GM18867 (cell line): ENCODE measurements around the gene PRELP.
"Not testable (repeated sequence)": the region's sequence is repeated elsewhere in the genome, so short reads cannot be mapped to it uniquely, and the experiment has no call there.

Source experiments
- ATAC-seq: cut with Tn5 transposase; IDR thresholded peaks from one replicate; pipeline ENCODE4 v1.9.1; 2021; ENCODE audit warnings: mild to moderate bottlenecking, moderate library complexity; ENCODE audit not compliant: unreplicated experiment

PRELP gene

GRCh38 chr1:203475012-203475981, at the start of gene PRELP:
Gene PRELP, plus strand, starts transcription at chr1:203475806. Its CDS starts 7,379 bp downstream, at chr1:203483185.
- ATAC-seq = no peak

DNA sequence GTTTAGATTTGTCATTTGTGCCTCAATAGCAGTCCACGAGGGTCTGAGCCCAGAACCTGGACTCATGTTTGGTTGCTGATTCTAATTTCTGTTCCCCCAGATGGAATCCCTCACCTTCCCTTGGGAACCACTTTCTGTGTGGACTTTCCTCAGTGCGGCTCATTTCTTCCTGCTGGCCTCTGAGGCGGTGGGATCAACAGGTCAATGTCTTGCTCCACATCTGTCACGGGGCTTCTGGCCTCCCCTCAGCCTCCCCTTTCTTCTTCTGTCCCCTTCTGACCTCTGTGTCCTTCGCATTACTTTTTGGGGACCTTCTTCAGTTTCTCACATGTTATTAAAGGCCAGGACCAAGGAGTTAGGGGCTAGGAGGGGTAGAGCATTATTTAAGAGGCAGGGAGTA, 49.2 kb upstream of the PRELP start:
- no peak for ATAC-seq

DNA sequence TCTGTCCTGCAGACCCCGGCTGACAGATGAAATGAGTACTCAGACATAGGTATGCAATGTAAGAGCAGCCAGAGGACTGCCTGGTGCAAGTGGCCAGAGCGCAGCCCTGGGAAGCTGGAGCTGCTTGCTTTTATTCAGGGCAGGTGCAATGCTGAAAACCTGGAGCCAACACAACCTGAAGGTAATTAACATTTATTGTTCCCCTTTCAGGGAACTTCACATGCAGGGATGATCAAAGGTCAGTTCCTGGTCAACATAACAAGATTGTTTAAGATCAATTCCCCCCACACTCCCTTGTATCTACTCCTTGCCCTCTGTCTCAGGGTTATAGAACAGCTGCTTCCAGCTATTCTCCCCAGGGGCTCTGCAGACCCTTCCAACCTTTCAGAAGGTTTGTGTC, 48.7 kb upstream of the PRELP start:
- ATAC-seq = no peak

DNA sequence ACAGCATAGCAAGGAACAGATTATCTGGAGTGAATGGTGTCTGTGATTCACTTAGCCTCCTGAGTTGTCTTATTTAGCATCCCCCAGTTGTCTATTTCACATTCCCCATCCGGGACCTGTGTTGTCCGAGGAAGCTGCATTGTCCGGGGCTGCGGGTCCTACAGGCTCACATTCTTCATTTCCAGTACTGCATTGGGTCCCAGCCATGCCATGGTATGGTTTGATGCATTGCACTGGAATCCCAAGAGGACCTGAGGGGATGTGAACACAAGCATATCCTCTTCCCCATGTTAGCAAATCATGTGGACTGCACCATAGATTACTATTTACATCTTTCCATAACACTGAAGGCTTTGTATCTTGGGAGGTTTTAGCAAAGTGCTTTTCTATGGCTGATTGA, 48.2 kb upstream of the PRELP start:
- no peak for ATAC-seq

DNA sequence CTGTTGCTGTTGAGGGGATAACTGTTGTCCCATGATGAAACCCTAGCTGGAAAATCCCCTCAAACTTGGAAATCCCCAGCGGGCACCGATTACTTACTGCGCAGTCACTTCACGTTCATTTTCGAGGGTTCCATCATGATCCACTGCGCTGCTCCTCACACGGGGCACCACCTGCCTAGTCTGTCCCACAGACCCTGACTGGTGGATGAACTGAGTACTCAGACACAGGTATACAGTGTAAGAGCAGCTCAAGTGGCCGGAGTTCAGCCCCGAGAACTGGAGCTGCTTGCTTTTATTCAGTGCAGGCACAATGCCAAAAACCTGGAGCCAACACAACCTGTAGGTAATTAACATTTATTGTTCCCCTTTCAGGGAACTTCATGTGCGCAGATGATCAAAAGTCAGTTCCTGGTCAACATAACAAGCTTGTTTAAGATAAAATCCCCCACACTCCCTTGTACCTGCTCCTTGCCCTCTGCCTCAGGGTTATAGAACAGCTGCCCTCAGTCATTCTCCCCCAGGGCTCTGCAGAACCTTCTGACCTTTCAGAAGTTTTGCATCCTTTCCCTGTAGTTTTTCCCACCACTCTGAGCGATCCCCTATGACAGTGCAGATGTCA, 46.5 kb upstream of the PRELP start:
- ATAC-seq = no peak

DNA sequence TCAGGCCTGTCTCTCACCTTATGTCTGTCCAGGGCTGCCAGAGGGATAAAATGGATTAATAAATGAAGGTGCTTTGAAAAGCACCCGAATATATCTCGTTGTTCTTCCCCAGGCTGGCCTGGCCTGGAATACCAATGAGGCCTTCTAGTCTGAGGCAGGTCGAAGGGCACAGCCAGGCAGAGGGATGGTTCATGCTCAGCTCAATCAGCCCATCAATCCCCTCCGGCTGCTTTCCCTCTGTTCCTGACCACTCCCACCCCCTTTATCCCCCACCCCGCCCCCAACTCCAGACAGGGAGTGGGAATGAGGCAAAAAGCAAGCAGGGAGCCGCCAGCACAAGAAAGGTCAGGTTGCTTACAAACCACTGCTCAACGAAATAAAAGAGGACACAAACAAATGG, 40.0 kb upstream of the PRELP start:
- no peak for ATAC-seq

GRCh38 chr1:203437696-203438315, 37.8 kb upstream of the PRELP start:
- ATAC-seq = no peak

DNA sequence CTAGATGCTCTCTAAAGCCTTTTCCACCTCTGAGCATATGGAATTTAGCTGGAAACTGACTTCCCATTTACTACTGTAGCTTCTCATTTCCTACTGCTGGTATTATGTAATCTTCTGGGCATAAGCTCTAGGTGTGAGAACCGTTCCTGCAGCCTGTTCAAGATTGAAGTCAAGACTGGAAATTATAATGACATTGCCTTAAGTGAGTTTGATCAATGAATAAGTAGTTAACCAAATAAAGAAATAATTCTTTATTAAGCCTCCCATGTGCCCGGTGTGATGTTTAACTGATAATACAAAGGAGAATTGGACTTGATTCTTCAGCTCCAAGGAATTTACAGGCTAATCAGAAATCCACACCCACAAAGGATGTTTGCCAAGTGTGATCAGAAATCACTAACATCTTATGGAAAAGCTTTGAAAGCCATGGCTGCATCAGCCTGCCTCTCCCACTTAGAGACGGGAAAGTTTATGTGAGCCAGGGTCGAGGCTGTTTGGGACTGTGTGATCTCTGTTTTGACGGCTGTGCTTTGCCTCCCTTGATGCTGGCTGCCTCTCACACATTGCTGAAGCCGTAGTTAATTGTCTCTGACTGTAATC, 36.4 kb upstream of the PRELP start:
- ATAC-seq = no peak

GRCh38 chr1:203440771-203441170, 34.8 kb upstream of the PRELP start:
- ATAC-seq = no peak

GRCh38 chr1:203441766-203442165, 33.8 kb upstream of the PRELP start:
- no peak for ATAC-seq

- ATAC-seq = no peak
Measured at GRCh38 chr1:203442821-203443220, 32.8 kb upstream of the PRELP start.

DNA sequence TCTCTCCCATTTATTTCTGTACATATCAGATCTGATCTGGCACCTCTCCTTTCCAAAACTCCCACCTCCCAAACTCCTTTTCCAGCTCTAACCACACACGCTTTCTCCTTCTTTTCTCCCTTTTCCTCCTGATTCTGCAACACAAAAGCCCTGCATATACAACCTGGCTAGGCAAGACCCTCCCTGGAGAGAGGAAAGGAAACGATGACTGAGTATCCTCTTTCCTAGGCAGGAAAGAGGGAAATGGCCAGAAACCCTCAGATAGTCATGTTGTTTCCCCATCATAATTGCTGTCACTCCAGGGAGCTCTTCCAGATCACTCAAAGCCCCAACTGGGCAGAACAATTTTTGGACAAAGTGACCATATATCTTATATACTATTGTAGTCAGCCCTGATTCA, 32.3 kb upstream of the PRELP start:
- ATAC-seq = no peak

DNA sequence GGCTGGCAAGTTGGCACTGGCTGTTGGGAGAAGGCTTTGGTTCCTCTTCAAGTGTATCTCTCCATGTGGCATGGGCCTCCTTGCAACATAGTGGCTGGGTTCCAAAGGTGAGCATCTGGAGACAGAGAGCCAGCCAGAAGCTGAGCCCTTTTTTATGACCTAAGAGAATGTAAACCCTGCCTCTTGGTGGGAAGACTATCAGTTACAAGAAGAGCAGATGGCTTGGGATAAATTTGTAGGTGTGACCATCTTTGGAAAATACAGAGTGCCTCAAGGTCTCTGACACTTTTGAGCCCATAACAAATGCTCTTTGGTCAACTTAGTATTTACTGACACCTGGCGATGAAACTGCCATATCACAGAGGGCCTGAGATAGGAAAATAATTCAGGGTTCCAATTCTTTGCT, 31.4 kb upstream of the PRELP start:
- no peak for ATAC-seq

DNA sequence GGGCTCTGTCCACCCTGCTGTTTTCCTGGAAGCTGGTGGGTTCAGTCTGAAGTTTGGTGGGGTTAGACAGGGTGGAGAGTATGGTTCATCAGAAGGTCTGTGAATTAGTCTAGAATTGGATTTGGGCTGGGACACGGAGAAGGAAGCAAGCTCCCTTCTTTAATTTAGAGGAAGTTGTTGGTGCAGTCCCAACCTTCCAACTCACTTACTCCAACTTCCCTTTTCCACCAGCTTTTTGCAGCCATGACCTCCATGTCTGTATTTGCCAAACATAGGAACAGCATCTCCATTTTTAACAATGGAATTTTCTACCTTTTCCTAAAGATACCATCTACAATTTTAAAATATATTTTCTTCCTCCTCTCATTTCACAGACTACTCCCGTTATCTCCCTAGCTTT, 28.5 kb upstream of the PRELP start:
- ATAC-seq = no peak

DNA sequence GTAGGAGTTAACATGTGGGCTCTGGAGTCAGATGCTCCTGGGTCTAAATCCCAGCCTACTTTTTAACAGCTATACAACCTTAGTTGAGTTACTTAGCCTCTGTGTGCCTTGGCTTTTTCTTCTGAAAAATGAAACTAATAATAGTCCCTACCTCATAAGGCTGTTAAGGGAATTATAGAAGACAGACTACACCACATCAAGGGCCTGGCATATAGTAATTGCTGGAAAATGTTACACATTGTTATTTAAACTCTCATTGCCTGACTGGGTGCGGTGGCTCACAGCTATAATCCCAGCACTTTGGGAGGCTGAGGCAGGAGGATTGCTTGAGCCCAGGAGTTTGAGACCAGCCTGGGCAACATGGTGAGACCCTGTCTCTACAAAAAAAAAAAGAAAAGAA, 28.0 kb upstream of the PRELP start:
- not testable (repeated sequence) for ATAC-seq

GRCh38 chr1:203448521-203449061, 27.0 kb upstream of the PRELP start:
- no peak for ATAC-seq

DNA sequence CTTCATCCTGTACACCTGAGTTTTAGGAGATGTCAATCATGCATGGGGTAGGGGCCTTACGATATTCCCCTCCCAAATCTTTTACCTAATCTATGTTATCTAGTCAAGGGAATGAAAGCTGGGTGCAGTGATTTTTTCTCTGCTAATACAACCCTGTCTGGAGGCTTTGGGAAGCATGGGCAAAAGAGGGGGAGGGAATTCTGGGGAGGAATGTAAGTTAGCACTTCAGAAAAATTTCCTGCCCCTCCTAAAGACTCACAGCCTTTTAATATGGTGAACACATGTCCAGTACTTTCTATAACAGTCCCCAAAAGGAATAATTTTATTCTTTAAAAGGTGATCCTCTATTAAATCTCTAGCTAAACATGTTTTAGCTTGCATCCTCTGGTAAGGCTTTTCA, 25.6 kb upstream of the PRELP start:
- no peak for ATAC-seq

GRCh38 chr1:203450479-203451149, 25.0 kb upstream of the PRELP start:
- ATAC-seq = no peak

- no peak for ATAC-seq
Measured at GRCh38 chr1:203451836-203452784, 23.5 kb upstream of the PRELP start.
